EL (cell line): Measurements from ENCODE around the gene RPLP2.

Source experiments
- DNase-seq: peaks from one replicate; pipeline ENCODE4 v3.0.0-alpha.2; 2016

Gene RPLP2

GRCh38 chr11:839280-839623, 29.5 kb downstream of the RPLP2 start:
- DNase-seq, result no peak

- no peak for DNase-seq
Measured at GRCh38 chr11:839875-840617, 30.3 kb downstream of the RPLP2 start.

GRCh38 chr11:841981-842369, 32.2 kb downstream of the RPLP2 start:
- DNase-seq, result no peak

- peak; percentile 87 for DNase-seq
Measured at GRCh38 chr11:842370-843002, 32.7 kb downstream of the RPLP2 start, which contains the start of the genes POLR2L and TSPAN4. POLR2L (minus strand) TSS chr11:842529; CDS start chr11:842508, 21 bp downstream. TSPAN4 (plus strand) TSS chr11:842852; CDS start chr11:850305, 7,453 bp downstream.

- no peak for DNase-seq
Measured at GRCh38 chr11:843086-843734, 33.4 kb downstream of the RPLP2 start.

GRCh38 chr11:843818-844692, 34.3 kb downstream of the RPLP2 start:
- DNase-seq, result peak; percentile 98

- peak; percentile 91 for DNase-seq
Measured at GRCh38 chr11:844693-845644, 35.2 kb downstream of the RPLP2 start.

GRCh38 chr11:845872-846495, 36.2 kb downstream of the RPLP2 start:
- DNase-seq, result peak; percentile 39

- peak; percentile 62 for DNase-seq
Measured at GRCh38 chr11:846496-847098, 36.8 kb downstream of the RPLP2 start.

- DNase-seq, result no peak
Measured at GRCh38 chr11:847876-848275, 38.1 kb downstream of the RPLP2 start.

GRCh38 chr11:848380-848931, 38.7 kb downstream of the RPLP2 start:
- no peak for DNase-seq

GRCh38 chr11:849104-849824, 39.5 kb downstream of the RPLP2 start:
- DNase-seq, result no peak

GRCh38 chr11:849951-850774, 40.4 kb downstream of the RPLP2 start:
- no peak for DNase-seq

GRCh38 chr11:850775-851763, 41.3 kb downstream of the RPLP2 start:
- no peak for DNase-seq

- no peak for DNase-seq
Measured at GRCh38 chr11:852762-853161, 43.0 kb downstream of the RPLP2 start.

GRCh38 chr11:853682-854448, 44.1 kb downstream of the RPLP2 start:
- DNase-seq, result no peak
